ENCODE results near the gene SLC25A3.
"Not testable (repeated sequence)": the region's sequence is repeated elsewhere in the genome, so short reads cannot be mapped to it uniquely, and the experiment has no call there.

SLC25A3 gene

GRCh38 chr12:98593351-98594049 lies at the start of gene SLC25A3:
Gene SLC25A3, plus strand, starts transcription at chr12:98593686. Its CDS starts 293 bp downstream, at chr12:98593979.
- peak; percentile 90 to 93 for DNase-seq (ENCODE audit: low read depth in 1 of 2, low spot score in 1 of 2)

GRCh38 chr12:98543701-98544100 lies 49.8 kb upstream of the SLC25A3 start:
- no peak for DNase-seq (ENCODE audit: low read depth in 1 of 2, low spot score in 1 of 2)

GRCh38 chr12:98544751-98545150 lies 48.7 kb upstream of the SLC25A3 start:
- no peak for DNase-seq (ENCODE audit: low read depth in 1 of 2, low spot score in 1 of 2)

- DNase-seq (ENCODE audit: low read depth in 1 of 2, low spot score in 1 of 2): no peak
Observed at GRCh38 chr12:98549371-98550110, 43.9 kb upstream of the SLC25A3 start.

- DNase-seq (ENCODE audit: low read depth in 1 of 2, low spot score in 1 of 2): no peak
Observed at GRCh38 chr12:98551787-98552186, 41.7 kb upstream of the SLC25A3 start.

GRCh38 chr12:98558097-98558496 lies 35.4 kb upstream of the SLC25A3 start:
- not testable (repeated sequence) for DNase-seq (ENCODE audit: low read depth in 1 of 2, low spot score in 1 of 2)

- DNase-seq (ENCODE audit: low read depth in 1 of 2, low spot score in 1 of 2): no peak
Observed at GRCh38 chr12:98559666-98560065, 33.8 kb upstream of the SLC25A3 start.

- DNase-seq (ENCODE audit: low read depth in 1 of 2, low spot score in 1 of 2): no peak
Observed at GRCh38 chr12:98561846-98562245, 31.6 kb upstream of the SLC25A3 start.

- no peak for DNase-seq (ENCODE audit: low read depth in 1 of 2, low spot score in 1 of 2)
Observed at GRCh38 chr12:98572010-98572409, 21.5 kb upstream of the SLC25A3 start.

- no peak for DNase-seq (ENCODE audit: low read depth in 1 of 2, low spot score in 1 of 2)
Observed at GRCh38 chr12:98574110-98574509, 19.4 kb upstream of the SLC25A3 start.

- no peak for DNase-seq (ENCODE audit: low read depth in 1 of 2, low spot score in 1 of 2)
Observed at GRCh38 chr12:98575013-98575412, 18.5 kb upstream of the SLC25A3 start.

GRCh38 chr12:98576795-98577194 lies 16.7 kb upstream of the SLC25A3 start:
- not testable (repeated sequence) for DNase-seq (ENCODE audit: low read depth in 1 of 2, low spot score in 1 of 2)

GRCh38 chr12:98578392-98578791 lies 15.1 kb upstream of the SLC25A3 start:
- DNase-seq (ENCODE audit: low read depth in 1 of 2, low spot score in 1 of 2): no peak

GRCh38 chr12:98578821-98579220 lies 14.7 kb upstream of the SLC25A3 start:
- no peak for DNase-seq (ENCODE audit: low read depth in 1 of 2, low spot score in 1 of 2)

GRCh38 chr12:98579347-98579746 lies 14.1 kb upstream of the SLC25A3 start:
- DNase-seq (ENCODE audit: low read depth in 1 of 2, low spot score in 1 of 2): no peak

GRCh38 chr12:98579835-98580234 lies 13.7 kb upstream of the SLC25A3 start:
- no peak for DNase-seq (ENCODE audit: low read depth in 1 of 2, low spot score in 1 of 2)

- DNase-seq (ENCODE audit: low read depth in 1 of 2, low spot score in 1 of 2): no peak
Observed at GRCh38 chr12:98580695-98581094, 12.8 kb upstream of the SLC25A3 start.

- no peak for DNase-seq (ENCODE audit: low read depth in 1 of 2, low spot score in 1 of 2)
Observed at GRCh38 chr12:98581101-98581500, 12.4 kb upstream of the SLC25A3 start.

- DNase-seq (ENCODE audit: low read depth in 1 of 2, low spot score in 1 of 2): no peak
Observed at GRCh38 chr12:98582093-98582492, 11.4 kb upstream of the SLC25A3 start.

- DNase-seq (ENCODE audit: low read depth in 1 of 2, low spot score in 1 of 2): no peak
Observed at GRCh38 chr12:98587084-98587483, 6.4 kb upstream of the SLC25A3 start.

GRCh38 chr12:98591209-98591608 lies 2.3 kb upstream of the SLC25A3 start:
- no peak for DNase-seq (ENCODE audit: low read depth in 1 of 2, low spot score in 1 of 2)

GRCh38 chr12:98592825-98593322 lies 612 bp upstream of the SLC25A3 start:
- DNase-seq (ENCODE audit: low read depth in 1 of 2, low spot score in 1 of 2): no peak

Measured in activated T-helper 1 cell treated with anti-CD3 and anti-CD28 coated beads, Interleukin-2, amount 50 U/mL, for 16 hours (primary cell).